PC-9 (cell line): ENCODE results near the gene IFRD2. TPM values are rescaled to one million over a fixed set of nuclear protein-coding genes. Genes with fewer than 3 reads are reported as not detected.
A peak's percentile ranks its signal among the peaks of the same experiment; 100 is the strongest.

Experiments used
- BruUV-seq: library from RNA; stranded (reverse); fragments of 400-500 nt; replicated peaks from 2 replicates; lab custom pipeline; 2021; lab: Mats Ljungman, UMichigan
- CTCF ChIA-PET: fragments of 300-600 bp; sonication (Branson Sonifier 250); formaldehyde crosslinking; loops from one replicate; lab custom pipeline; 2022; ENCODE audit warnings: antibody characterized with exemption; lab: Charles Lee
- POLR2A ChIA-PET: fragments of 300-600 bp; sonication (Branson Sonifier 250); formaldehyde crosslinking; loops from one replicate; lab custom pipeline; 2022; ENCODE audit warnings: antibody characterized with exemption; ENCODE audit not compliant: unreplicated experiment; lab: Charles Lee
- DNase-seq, 2 experiments: peaks; one replicate each; pipeline versions ENCODE4 v3.0.0 to v3.0.0-alpha.2; 2015 to 2022; ENCODE audit warnings: mixed read lengths in 1 of 2
- H2AFZ ChIP-seq: fragments of 200-600 bp; sonication (generic); 2 replicates; pipeline ENCODE4 v1.8.1; 2017; ENCODE audit warnings: antibody characterized with exemption
- H3F3A ChIP-seq: fragments of 200-600 bp; sonication (generic); 2 replicates; pipeline ENCODE4 v1.8.1; 2017; ENCODE audit warnings: antibody characterized with exemption, mild to moderate bottlenecking, low read depth; ENCODE audit not compliant: insufficient read depth
- H3K27ac ChIP-seq: fragments of 200-600 bp; sonication (generic); 2 replicates; pipeline ENCODE4 v1.6.1; 2016; ENCODE audit warnings: mixed run types
- H3K27me3 ChIP-seq: fragments of 200-600 bp; sonication (generic); 2 replicates; pipeline ENCODE4 v1.6.1; 2016; ENCODE audit warnings: low read depth, mixed run types; ENCODE audit not compliant: insufficient read depth
- H3K36me3 ChIP-seq: fragments of 200-600 bp; sonication (generic); 2 replicates; pipeline ENCODE4 v1.6.1; 2016; ENCODE audit warnings: low read depth, mixed run types
- H3K4me1 ChIP-seq: fragments of 200-600 bp; sonication (generic); replicated peaks from 2 replicates; pipeline ENCODE4 v1.6.1; 2016; ENCODE audit warnings: mixed run types; ENCODE audit not compliant: insufficient read depth
- H3K4me2 ChIP-seq: fragments of 200-600 bp; sonication (generic); 2 replicates; pipeline ENCODE4 v1.6.1; 2017; ENCODE audit warnings: mixed run types
- H3K4me3 ChIP-seq: fragments of 200-600 bp; sonication (generic); 2 replicates; pipeline ENCODE4 v1.6.1; 2016; ENCODE audit warnings: mixed run types
- H3K79me2 ChIP-seq: fragments of 200-600 bp; sonication (generic); 2 replicates; pipeline ENCODE4 v1.6.1; 2017; ENCODE audit warnings: low read depth, mixed run types
- H3K9me2 ChIP-seq: fragments of 200-600 bp; sonication (generic); 2 replicates; pipeline ENCODE4 v1.8.1; 2017; ENCODE audit warnings: mild to moderate bottlenecking; ENCODE audit not compliant: insufficient read depth
- H3K9me3 ChIP-seq: fragments of 200-600 bp; sonication (generic); 2 replicates; pipeline ENCODE4 v1.8.1; 2016; ENCODE audit warnings: low read depth; ENCODE audit not compliant: insufficient read depth
- H4K20me1 ChIP-seq: fragments of 200-600 bp; sonication (generic); 2 replicates; pipeline ENCODE4 v1.8.1; 2017; ENCODE audit not compliant: insufficient read depth
- CTCF ChIP-seq: fragments of 200-600 bp; sonication (generic); conservative IDR thresholded peaks from 2 replicates; pipeline ENCODE4 v1.6.1; 2017; ENCODE audit warnings: mixed run types, antibody characterized with exemption, mild to moderate bottlenecking, moderate library complexity
- EZH2 ChIP-seq: fragments of 200-600 bp; sonication (generic); IDR thresholded peaks from 2 replicates; pipeline ENCODE4 v1.8.0; 2017; ENCODE audit warnings: antibody characterized with exemption, low read depth
- intact Hi-C: fragments of 100-400 bp; cut with micrococcal nuclease; formaldehyde crosslinking; loops from one replicate; pipeline ENCODE4 v1.10.0; 2022; ENCODE audit not compliant: unreplicated experiment
- total RNA-seq: library from RNA; stranded (reverse); gene quantifications from 2 replicates; pipeline ENCODE4 v1.2.3, GENCODE V29; 2021

IFRD2 gene
- total RNA-seq, 1 experiment from 2014 or later: 93.1 TPM

- no peak for DNase-seq
- H3K4me3 ChIP-seq: no peak overlapping the region
- H3K36me3 ChIP-seq: no peaks in the 10 kb centered on the region
- H3K27ac ChIP-seq: no peak overlapping the region
- no peaks in the 10 kb centered on the region for H4K20me1 ChIP-seq
- ChIA-PET POLR2A (no interaction called here), CTCF (no interaction called here)
- intact Hi-C loops: loop anchor here (5.0 kb wide), 1 partner anchor 291 kb away; no protein-coding TSS in a partner anchor
- no peaks in the 10 kb centered on the region for H3K27me3 ChIP-seq
- H2AFZ ChIP-seq: no peak overlapping the region
- no TSS peak for BruUV-seq
- peaks cover 31% of the 10 kb centered on the region for H3K4me1 ChIP-seq
- TF ChIP-seq CTCF (no peak), EZH2 (no peak)
- no peak overlapping the region for H3K4me2 ChIP-seq
- H3K9me3 ChIP-seq: no peaks in the 10 kb centered on the region
- no peaks in the 10 kb centered on the region for H3K79me2 ChIP-seq
- no peaks in the 10 kb centered on the region for H3K9me2 ChIP-seq
- H3F3A ChIP-seq: peaks cover 23% of the 10 kb centered on the region; the same call in 1 of the 2 replicates
Measured at GRCh38 chr3:50261505-50261904, 30.7 kb downstream of the IFRD2 start.

- peak overlapping the region; percentile 60; the same call in 1 of the 2 replicates for H3K4me3 ChIP-seq
- TF ChIP-seq CTCF (no peak), EZH2 (no peak)
Measured at GRCh38 chr3:50260942-50261441, 31.2 kb downstream of the IFRD2 start.

DNA sequence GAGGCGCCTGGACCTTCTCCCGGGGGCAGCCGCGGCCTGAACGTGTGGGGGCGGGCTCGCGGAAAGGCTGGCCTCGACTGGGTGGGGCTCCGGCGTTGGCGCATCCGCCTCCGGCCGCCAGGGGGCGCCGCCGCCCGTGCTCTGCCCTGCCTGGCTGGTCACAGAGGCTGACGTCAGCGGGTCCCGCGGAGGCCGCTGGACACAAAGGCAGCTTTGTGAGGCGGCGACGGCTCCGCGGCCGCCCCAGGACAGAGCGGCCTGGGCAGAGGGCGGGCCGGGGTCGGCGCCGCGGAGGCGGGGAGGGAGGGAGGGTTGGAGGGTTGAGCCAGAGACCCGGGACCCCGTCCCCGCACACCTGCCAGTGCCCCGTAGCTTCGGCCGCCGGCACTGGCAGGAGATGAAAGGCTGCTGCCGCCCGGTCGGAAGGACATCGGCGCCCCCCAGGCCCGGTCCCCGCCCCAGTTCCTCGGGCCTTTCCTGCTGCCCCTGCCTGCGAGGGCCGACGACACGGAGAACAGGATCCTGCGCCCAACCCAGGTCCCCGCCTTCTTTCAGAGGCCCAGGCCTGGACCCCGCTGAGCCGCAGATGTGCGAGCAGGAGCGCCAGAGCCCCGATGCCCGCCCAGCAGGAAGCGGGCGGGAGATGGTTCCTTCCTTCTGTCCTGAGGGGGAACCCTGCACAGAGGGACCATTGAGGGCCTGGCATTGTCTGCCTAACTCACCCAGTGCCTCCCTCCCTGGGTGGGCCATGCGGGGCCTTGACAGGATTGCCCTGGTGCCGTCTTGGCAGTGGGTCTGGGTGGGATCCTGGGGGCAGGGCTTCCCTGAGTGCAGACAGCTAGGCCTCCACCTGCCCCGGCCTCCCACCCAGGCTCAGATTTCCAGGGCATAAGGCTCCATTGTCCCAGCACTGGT, 31.9 kb downstream of the IFRD2 start:
- peak overlapping the region; percentile 65 for H3K4me2 ChIP-seq
- no peaks in the 10 kb centered on the region for H3K9me3 ChIP-seq
- peak; percentile 73 to 94 for DNase-seq
- CTCF ChIA-PET: interaction anchor here (0.6 to 1.0 kb wide), 4 partner anchors 10 to 136 kb away, joined by 3 to 5 read pairs (median 4); no protein-coding TSS in a partner anchor
- no peaks in the 10 kb centered on the region for H4K20me1 ChIP-seq
- no peaks in the 10 kb centered on the region for H3K9me2 ChIP-seq
- H2AFZ ChIP-seq: peak overlapping the region; percentile 68; the same call in 1 of the 2 replicates
- H3F3A ChIP-seq: peaks cover 15% of the 10 kb centered on the region; the same call in 1 of the 2 replicates
- H3K79me2 ChIP-seq: no peaks in the 10 kb centered on the region
- H3K27ac ChIP-seq: no peak overlapping the region
- POLR2A ChIA-PET: no interaction called here
- BruUV-seq: no TSS peak
- H3K4me1 ChIP-seq: peaks cover 19% of the 10 kb centered on the region
- no peaks in the 10 kb centered on the region for H3K36me3 ChIP-seq
- TF ChIP-seq EZH2 (no peak), CTCF (peak; percentile 82)
- intact Hi-C loops: loop anchor here (1.0 to 5.0 kb wide), 4 partner anchors 9 to 292 kb away; partner anchors contain the start of gene SEMA3B
- H3K27me3 ChIP-seq: no peaks in the 10 kb centered on the region
- peak overlapping the region; percentile 60 for H3K4me3 ChIP-seq

More at GRCh38 chr3:50260942-50261441, 31.2 kb downstream of the IFRD2 start:
- BruUV-seq: TSS peak; percentile 14
- peak overlapping the region; percentile 65 for H3K4me2 ChIP-seq
- H3K27ac ChIP-seq: no peak overlapping the region
- no peaks in the 10 kb centered on the region for H3K27me3 ChIP-seq
- DNase-seq: no peak
- peaks cover 26% of the 10 kb centered on the region for H3K4me1 ChIP-seq
- no peaks in the 10 kb centered on the region for H3K79me2 ChIP-seq
- no peak overlapping the region for H2AFZ ChIP-seq
- CTCF ChIA-PET: no interaction called here
- no peaks in the 10 kb centered on the region for H3K9me2 ChIP-seq
- intact Hi-C loops: loop anchor here (1.0 to 5.0 kb wide), 4 partner anchors 8 to 291 kb away; partner anchors contain the start of gene SEMA3B
- H3K9me3 ChIP-seq: no peaks in the 10 kb centered on the region
- H3F3A ChIP-seq: peaks cover 22% of the 10 kb centered on the region; the same call in 1 of the 2 replicates
- H4K20me1 ChIP-seq: no peaks in the 10 kb centered on the region
- POLR2A ChIA-PET: no interaction called here
- H3K36me3 ChIP-seq: no peaks in the 10 kb centered on the region
